Activated T-cell treated with anti-CD3 and anti-CD28 coated beads, Interleukin-2, amount 50 U/mL, for 48 hours (primary cell): ENCODE data around the gene RBM20.

Source experiments
- DNase-seq, 2 experiments: peaks; one replicate each; pipeline ENCODE4 v3.0.0-alpha.2; 2020

The RBM20 gene

GRCh38 chr10:110881247-110881646 is 237.1 kb downstream of the RBM20 start:
- no peak for DNase-seq

GRCh38 chr10:110881905-110882304 is 237.8 kb downstream of the RBM20 start:
- DNase-seq = no peak

- no peak for DNase-seq
These were observed 239.8 kb downstream of the RBM20 start for GRCh38 chr10:110883924-110884323.

- no peak for DNase-seq
These were observed 242.0 kb downstream of the RBM20 start for GRCh38 chr10:110885932-110886674.

GRCh38 chr10:110887560-110887959 is 243.4 kb downstream of the RBM20 start:
- DNase-seq = no peak
